H4 (cell line): Measurements from ENCODE around the gene KTN1. TPM values are rescaled to one million over a fixed set of nuclear protein-coding genes. Genes with fewer than 3 reads are reported as not detected.

Experiments
- DNase-seq: peaks from one replicate; pipeline ENCODE4 v3.0.0-alpha.2; 2015; ENCODE audit warnings: low spot score
- total RNA-seq: library from RNA; depleted of rRNA; stranded (reverse); fragments of >200 nt; shearing (Covaris generic); gene quantifications from 2 replicates; pipeline ENCODE4 v1.2.3, GENCODE V29; 2014

The KTN1 gene
- total RNA-seq, 1 experiment from 2014 or later, result 77.4 TPM

- DNase-seq, result no peak
Observed at GRCh38 chr14:55610713-55611370, 30.8 kb downstream of the KTN1 start.

- DNase-seq, result no peak
Observed at GRCh38 chr14:55611859-55612258, 31.9 kb downstream of the KTN1 start.

- no peak for DNase-seq
Observed at GRCh38 chr14:55614304-55614703, 34.3 kb downstream of the KTN1 start.

GRCh38 chr14:55620277-55620676 lies 40.3 kb downstream of the KTN1 start:
- DNase-seq, result no peak

- no peak for DNase-seq
Observed at GRCh38 chr14:55620981-55621380, 41.0 kb downstream of the KTN1 start.

GRCh38 chr14:55621391-55621790 lies 41.4 kb downstream of the KTN1 start:
- DNase-seq, result no peak

- DNase-seq, result no peak
Observed at GRCh38 chr14:55624913-55625312, 44.9 kb downstream of the KTN1 start.

- no peak for DNase-seq
Observed at GRCh38 chr14:55625481-55625880, 45.5 kb downstream of the KTN1 start.

- DNase-seq, result no peak
Observed at GRCh38 chr14:55626131-55626530, 46.1 kb downstream of the KTN1 start.

GRCh38 chr14:55628426-55628825 lies 48.4 kb downstream of the KTN1 start:
- no peak for DNase-seq

GRCh38 chr14:55638665-55639064 lies 58.7 kb downstream of the KTN1 start:
- no peak for DNase-seq

- DNase-seq, result no peak
Observed at GRCh38 chr14:55641290-55641689, 61.3 kb downstream of the KTN1 start.

GRCh38 chr14:55641954-55642353 lies 61.9 kb downstream of the KTN1 start:
- DNase-seq, result no peak

- no peak for DNase-seq
Observed at GRCh38 chr14:55645145-55645544, 65.1 kb downstream of the KTN1 start.

- DNase-seq, result no peak
Observed at GRCh38 chr14:55645845-55646832, 66.1 kb downstream of the KTN1 start.

- DNase-seq, result no peak
Observed at GRCh38 chr14:55650992-55651391, 71.0 kb downstream of the KTN1 start.

GRCh38 chr14:55654243-55654642 lies 74.2 kb downstream of the KTN1 start:
- DNase-seq, result no peak

GRCh38 chr14:55661029-55661428 lies 81.0 kb downstream of the KTN1 start:
- no peak for DNase-seq

- DNase-seq, result no peak
Observed at GRCh38 chr14:55662752-55663151, 82.7 kb downstream of the KTN1 start.

- no peak for DNase-seq
Observed at GRCh38 chr14:55665067-55665675, 85.2 kb downstream of the KTN1 start.

- no peak for DNase-seq
Observed at GRCh38 chr14:55667801-55668200, 87.8 kb downstream of the KTN1 start.

GRCh38 chr14:55671641-55672040 lies 91.6 kb downstream of the KTN1 start:
- DNase-seq, result no peak

GRCh38 chr14:55673048-55673447 lies 93.0 kb downstream of the KTN1 start:
- DNase-seq, result no peak
